OCI-LY1 (cell line): ENCODE measurements around the gene M1AP.

ENCODE experiments used
- H2AFZ ChIP-seq: fragments of 200-600 bp; sonication (generic), shearing (Covaris generic); 2 replicates; pipeline ENCODE4 v1.6.0; 2014; ENCODE audit warnings: antibody characterized with exemption, mild to moderate bottlenecking, low read length
- H3F3A ChIP-seq: fragments of 200-600 bp; sonication (generic), shearing (Covaris generic); 2 replicates; pipeline ENCODE4 v1.6.0; 2014; ENCODE audit warnings: mild to moderate bottlenecking, antibody characterized with exemption, low read length, moderate library complexity; ENCODE audit not compliant: insufficient read depth
- H3K27ac ChIP-seq: fragments of 200-600 bp; sonication (generic); 2 replicates; pipeline ENCODE4 v1.5.1; 2014; ENCODE audit warnings: low read length, mixed run types, mild to moderate bottlenecking, low read depth; ENCODE audit not compliant: poor library complexity, severe bottlenecking
- H3K27me3 ChIP-seq: fragments of 200-600 bp; sonication (generic); 2 replicates; pipeline ENCODE4 v1.6.0; 2014; ENCODE audit warnings: antibody characterized with exemption, mild to moderate bottlenecking, low read length, moderate library complexity; ENCODE audit not compliant: insufficient read depth
- H3K36me3 ChIP-seq: fragments of 200-600 bp; sonication (generic); 2 replicates; pipeline ENCODE4 v1.6.1; 2014; ENCODE audit warnings: mild to moderate bottlenecking, antibody characterized with exemption, low read length, moderate library complexity, mixed read lengths; ENCODE audit not compliant: insufficient read depth
- H3K4me1 ChIP-seq: fragments of 200-600 bp; sonication (generic); 2 replicates; pipeline ENCODE4 v1.5.1; 2014; ENCODE audit warnings: mild to moderate bottlenecking, low read length, moderate library complexity; ENCODE audit not compliant: insufficient read depth, severe bottlenecking
- H3K4me2 ChIP-seq: fragments of 200-600 bp; sonication (generic), shearing (Covaris generic); 2 replicates; pipeline ENCODE4 v1.6.1; 2014; ENCODE audit warnings: low read length
- H3K4me3 ChIP-seq: fragments of 200-600 bp; sonication (generic); 2 replicates; pipeline ENCODE4 v1.5.1; 2014; ENCODE audit warnings: low read length, low read depth, mild to moderate bottlenecking, mixed read lengths; ENCODE audit not compliant: poor library complexity, severe bottlenecking
- H3K79me2 ChIP-seq: fragments of 200-600 bp; shearing (Covaris generic); 2 replicates; pipeline ENCODE4 v1.6.1; 2016; ENCODE audit warnings: mixed run types, low read length, mixed read lengths; ENCODE audit not compliant: insufficient read depth
- H3K9ac ChIP-seq: fragments of 200-600 bp; sonication (generic), shearing (Covaris generic); 2 replicates; pipeline ENCODE4 v1.6.1; 2014; ENCODE audit warnings: mild to moderate bottlenecking, low read length, mixed read lengths
- H3K9me2 ChIP-seq: fragments of 200-600 bp; sonication (generic), shearing (Covaris generic); 2 replicates; pipeline ENCODE4 v1.6.1; 2014; ENCODE audit warnings: low read depth, mild to moderate bottlenecking, low read length, mixed read lengths
- H3K9me3 ChIP-seq: fragments of 200-600 bp; shearing (Covaris generic); 2 replicates; pipeline ENCODE4 v1.6.1; 2014; ENCODE audit warnings: low read length, mixed read lengths
- H4K20me1 ChIP-seq: fragments of 200-600 bp; sonication (generic), shearing (Covaris generic); 2 replicates; pipeline ENCODE4 v1.6.0; 2016; ENCODE audit warnings: mild to moderate bottlenecking, low read length; ENCODE audit not compliant: insufficient read depth
- CTCF ChIP-seq: fragments of 200-600 bp; sonication (generic), shearing (Covaris generic); IDR thresholded peaks from 2 replicates; pipeline ENCODE4 v1.5.1; 2017; ENCODE audit warnings: mild to moderate bottlenecking, antibody characterized with exemption, low read length, moderate library complexity, mixed read lengths
- EZH2 ChIP-seq: fragments of 200-600 bp; sonication (generic), shearing (Covaris generic); IDR thresholded peaks from 2 replicates; pipeline ENCODE4 v1.8.0; 2017; ENCODE audit warnings: borderline replicate concordance, mixed run types, mild to moderate bottlenecking, antibody characterized with exemption, low read length, moderate library complexity, mixed read lengths

Gene M1AP

GRCh38 chr2:74584088-74584645, 64.0 kb downstream of the M1AP start:
- Histone ChIP-seq H3K79me2 (no peaks in the 10 kb centered on the region), H3K9me3 (no peaks in the 10 kb centered on the region), H4K20me1 (no peaks in the 10 kb centered on the region), H2AFZ (no peak overlapping the region), H3K9ac (no peak overlapping the region), H3K9me2 (no peaks in the 10 kb centered on the region), H3K4me3 (no peak overlapping the region), H3K27ac (no peak overlapping the region), H3F3A (no peaks in the 10 kb centered on the region), H3K4me2 (no peak overlapping the region), H3K27me3 (no peaks in the 10 kb centered on the region), H3K4me1 (peaks cover 8% of the 10 kb centered on the region), H3K36me3 (no peaks in the 10 kb centered on the region)
- TF ChIP-seq EZH2 (no peak), CTCF (no peak)

- Histone ChIP-seq H3K4me2 (no peak overlapping the region), H3F3A (no peaks in the 10 kb centered on the region), H3K27me3 (no peaks in the 10 kb centered on the region), H3K9ac (no peak overlapping the region), H2AFZ (no peak overlapping the region), H3K4me1 (peaks cover 8% of the 10 kb centered on the region), H3K4me3 (no peak overlapping the region), H3K36me3 (no peaks in the 10 kb centered on the region), H3K27ac (no peak overlapping the region), H4K20me1 (no peaks in the 10 kb centered on the region), H3K9me3 (no peaks in the 10 kb centered on the region), H3K79me2 (no peaks in the 10 kb centered on the region), H3K9me2 (no peaks in the 10 kb centered on the region)
- no peak for TF ChIP-seq CTCF
- TF ChIP-seq EZH2: no peak
Measured at GRCh38 chr2:74583504-74583903, 64.6 kb downstream of the M1AP start.

- H3F3A ChIP-seq: no peaks in the 10 kb centered on the region
- no peak overlapping the region for H3K9ac ChIP-seq
- TF ChIP-seq EZH2 (no peak), CTCF (no peak)
- no peaks in the 10 kb centered on the region for H3K9me3 ChIP-seq
- no peak overlapping the region for H3K4me2 ChIP-seq
- H3K4me3 ChIP-seq: no peak overlapping the region
- H3K27me3 ChIP-seq: no peaks in the 10 kb centered on the region
- H3K4me1 ChIP-seq: peaks cover 8% of the 10 kb centered on the region
- H2AFZ ChIP-seq: no peak overlapping the region
- H3K36me3 ChIP-seq: no peaks in the 10 kb centered on the region
- no peak overlapping the region for H3K27ac ChIP-seq
- H4K20me1 ChIP-seq: no peaks in the 10 kb centered on the region
- no peaks in the 10 kb centered on the region for H3K79me2 ChIP-seq
- no peaks in the 10 kb centered on the region for H3K9me2 ChIP-seq
Measured at GRCh38 chr2:74582184-74582583, 65.9 kb downstream of the M1AP start.
